ENCODE results near the gene DRAP1. TPM values are rescaled to one million over a fixed set of nuclear protein-coding genes. Genes with fewer than 3 reads are reported as not detected.

Gene DRAP1
- total and polyA plus RNA-seq, 9 of the 15 experiments (the other 6 are each of a cell fraction or from before 2014, with no cell fraction given), result 9.6 to 200 (median 92.9) TPM

DNA sequence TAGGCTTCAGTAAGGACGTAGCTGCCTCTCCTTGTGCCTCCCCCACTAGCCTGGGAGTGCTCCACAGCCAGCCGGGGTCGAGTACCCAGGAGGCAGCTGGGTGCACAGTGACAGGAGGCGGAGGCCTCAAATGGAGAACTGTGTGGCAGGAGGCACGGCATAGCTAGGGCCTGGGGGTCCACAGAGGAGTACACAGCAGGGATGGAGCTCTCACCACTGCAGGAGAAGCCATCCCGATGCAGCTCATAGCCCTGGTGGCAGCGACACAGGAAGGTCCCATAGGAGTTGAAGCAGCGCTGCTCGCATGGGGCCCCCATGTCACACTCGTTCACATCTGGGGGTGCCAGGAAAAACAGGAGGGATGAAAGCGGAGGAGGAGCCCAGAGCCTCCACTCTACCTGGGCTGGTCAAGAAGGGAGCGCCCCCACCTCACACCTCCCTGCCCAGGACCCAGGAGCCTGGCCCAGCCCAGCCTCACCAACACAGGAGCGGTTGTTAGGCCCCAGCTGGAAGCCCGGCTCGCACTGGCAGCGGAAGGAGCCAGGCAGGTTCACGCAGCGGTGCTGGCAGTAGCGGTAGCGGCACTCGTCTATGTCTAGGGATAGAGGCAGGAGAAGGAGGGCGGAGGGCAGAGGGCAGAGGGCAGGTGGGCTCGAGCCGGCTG lies 49.5 kb upstream of the DRAP1 start (continued):
- no peak for TF ChIP-seq FOXA1 (IDR thresholded peaks at IDR 0.05; ENCODE audit: borderline replicate concordance)
- no peak for TF ChIP-seq GABPB2 (CRISPR knock-in tag; conservative IDR thresholded peaks at IDR 0.05)
- TF ChIP-seq COPS2 (conservative IDR thresholded peaks at IDR 0.05), result no peak
- TF ChIP-seq, protein P1, sequence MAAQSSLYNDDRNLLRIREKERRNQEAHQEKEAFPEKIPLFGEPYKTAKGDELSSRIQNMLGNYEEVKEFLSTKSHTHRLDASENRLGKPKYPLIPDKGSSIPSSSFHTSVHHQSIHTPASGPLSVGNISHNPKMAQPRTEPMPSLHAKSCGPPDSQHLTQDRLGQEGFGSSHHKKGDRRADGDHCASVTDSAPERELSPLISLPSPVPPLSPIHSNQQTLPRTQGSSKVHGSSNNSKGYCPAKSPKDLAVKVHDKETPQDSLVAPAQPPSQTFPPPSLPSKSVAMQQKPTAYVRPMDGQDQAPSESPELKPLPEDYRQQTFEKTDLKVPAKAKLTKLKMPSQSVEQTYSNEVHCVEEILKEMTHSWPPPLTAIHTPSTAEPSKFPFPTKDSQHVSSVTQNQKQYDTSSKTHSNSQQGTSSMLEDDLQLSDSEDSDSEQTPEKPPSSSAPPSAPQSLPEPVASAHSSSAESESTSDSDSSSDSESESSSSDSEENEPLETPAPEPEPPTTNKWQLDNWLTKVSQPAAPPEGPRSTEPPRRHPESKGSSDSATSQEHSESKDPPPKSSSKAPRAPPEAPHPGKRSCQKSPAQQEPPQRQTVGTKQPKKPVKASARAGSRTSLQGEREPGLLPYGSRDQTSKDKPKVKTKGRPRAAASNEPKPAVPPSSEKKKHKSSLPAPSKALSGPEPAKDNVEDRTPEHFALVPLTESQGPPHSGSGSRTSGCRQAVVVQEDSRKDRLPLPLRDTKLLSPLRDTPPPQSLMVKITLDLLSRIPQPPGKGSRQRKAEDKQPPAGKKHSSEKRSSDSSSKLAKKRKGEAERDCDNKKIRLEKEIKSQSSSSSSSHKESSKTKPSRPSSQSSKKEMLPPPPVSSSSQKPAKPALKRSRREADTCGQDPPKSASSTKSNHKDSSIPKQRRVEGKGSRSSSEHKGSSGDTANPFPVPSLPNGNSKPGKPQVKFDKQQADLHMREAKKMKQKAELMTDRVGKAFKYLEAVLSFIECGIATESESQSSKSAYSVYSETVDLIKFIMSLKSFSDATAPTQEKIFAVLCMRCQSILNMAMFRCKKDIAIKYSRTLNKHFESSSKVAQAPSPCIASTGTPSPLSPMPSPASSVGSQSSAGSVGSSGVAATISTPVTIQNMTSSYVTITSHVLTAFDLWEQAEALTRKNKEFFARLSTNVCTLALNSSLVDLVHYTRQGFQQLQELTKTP (IDR thresholded peaks at IDR 0.05; ENCODE audit: low read depth in 1 of 2, partially characterized antibody in 2 of 2), result no peak
- TF ChIP-seq NR2F6 (CRISPR knock-in tag; IDR thresholded peaks at IDR 0.05), result no peak
- TF ChIP-seq, protein P2, sequence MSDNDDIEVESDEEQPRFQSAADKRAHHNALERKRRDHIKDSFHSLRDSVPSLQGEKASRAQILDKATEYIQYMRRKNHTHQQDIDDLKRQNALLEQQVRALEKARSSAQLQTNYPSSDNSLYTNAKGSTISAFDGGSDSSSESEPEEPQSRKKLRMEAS (CRISPR knock-in tag; IDR thresholded peaks at IDR 0.05), result no peak
- 0 out of 2 replicates have a peak, but pooled peaks have one; percentile 5 for TF ChIP-seq GABPB1 (CRISPR knock-in tag; IDR thresholded peaks at IDR 0.05)
- TF ChIP-seq BHLHE40 (IDR thresholded peaks at IDR 0.05; ENCODE audit: low read length), result no peak
- TF ChIP-seq ZNF584 (CRISPR knock-in tag; IDR thresholded peaks at IDR 0.05; ENCODE audit: low read depth), result no peak
- TF ChIP-seq GTF2F1 (IDR thresholded peaks at IDR 0.05; ENCODE audit: low read depth, low read length), result no peak
- TF ChIP-seq BRCA1 (IDR thresholded peaks at IDR 0.05), result no peak
- TF ChIP-seq BRCA1 (CRISPR knock-in tag; IDR thresholded peaks at IDR 0.05), result no peak
- TF ChIP-seq KLF13 (tag; IDR thresholded peaks at IDR 0.05; ENCODE audit: borderline replicate concordance, low read depth), result no peak
- TF ChIP-seq, protein P3, sequence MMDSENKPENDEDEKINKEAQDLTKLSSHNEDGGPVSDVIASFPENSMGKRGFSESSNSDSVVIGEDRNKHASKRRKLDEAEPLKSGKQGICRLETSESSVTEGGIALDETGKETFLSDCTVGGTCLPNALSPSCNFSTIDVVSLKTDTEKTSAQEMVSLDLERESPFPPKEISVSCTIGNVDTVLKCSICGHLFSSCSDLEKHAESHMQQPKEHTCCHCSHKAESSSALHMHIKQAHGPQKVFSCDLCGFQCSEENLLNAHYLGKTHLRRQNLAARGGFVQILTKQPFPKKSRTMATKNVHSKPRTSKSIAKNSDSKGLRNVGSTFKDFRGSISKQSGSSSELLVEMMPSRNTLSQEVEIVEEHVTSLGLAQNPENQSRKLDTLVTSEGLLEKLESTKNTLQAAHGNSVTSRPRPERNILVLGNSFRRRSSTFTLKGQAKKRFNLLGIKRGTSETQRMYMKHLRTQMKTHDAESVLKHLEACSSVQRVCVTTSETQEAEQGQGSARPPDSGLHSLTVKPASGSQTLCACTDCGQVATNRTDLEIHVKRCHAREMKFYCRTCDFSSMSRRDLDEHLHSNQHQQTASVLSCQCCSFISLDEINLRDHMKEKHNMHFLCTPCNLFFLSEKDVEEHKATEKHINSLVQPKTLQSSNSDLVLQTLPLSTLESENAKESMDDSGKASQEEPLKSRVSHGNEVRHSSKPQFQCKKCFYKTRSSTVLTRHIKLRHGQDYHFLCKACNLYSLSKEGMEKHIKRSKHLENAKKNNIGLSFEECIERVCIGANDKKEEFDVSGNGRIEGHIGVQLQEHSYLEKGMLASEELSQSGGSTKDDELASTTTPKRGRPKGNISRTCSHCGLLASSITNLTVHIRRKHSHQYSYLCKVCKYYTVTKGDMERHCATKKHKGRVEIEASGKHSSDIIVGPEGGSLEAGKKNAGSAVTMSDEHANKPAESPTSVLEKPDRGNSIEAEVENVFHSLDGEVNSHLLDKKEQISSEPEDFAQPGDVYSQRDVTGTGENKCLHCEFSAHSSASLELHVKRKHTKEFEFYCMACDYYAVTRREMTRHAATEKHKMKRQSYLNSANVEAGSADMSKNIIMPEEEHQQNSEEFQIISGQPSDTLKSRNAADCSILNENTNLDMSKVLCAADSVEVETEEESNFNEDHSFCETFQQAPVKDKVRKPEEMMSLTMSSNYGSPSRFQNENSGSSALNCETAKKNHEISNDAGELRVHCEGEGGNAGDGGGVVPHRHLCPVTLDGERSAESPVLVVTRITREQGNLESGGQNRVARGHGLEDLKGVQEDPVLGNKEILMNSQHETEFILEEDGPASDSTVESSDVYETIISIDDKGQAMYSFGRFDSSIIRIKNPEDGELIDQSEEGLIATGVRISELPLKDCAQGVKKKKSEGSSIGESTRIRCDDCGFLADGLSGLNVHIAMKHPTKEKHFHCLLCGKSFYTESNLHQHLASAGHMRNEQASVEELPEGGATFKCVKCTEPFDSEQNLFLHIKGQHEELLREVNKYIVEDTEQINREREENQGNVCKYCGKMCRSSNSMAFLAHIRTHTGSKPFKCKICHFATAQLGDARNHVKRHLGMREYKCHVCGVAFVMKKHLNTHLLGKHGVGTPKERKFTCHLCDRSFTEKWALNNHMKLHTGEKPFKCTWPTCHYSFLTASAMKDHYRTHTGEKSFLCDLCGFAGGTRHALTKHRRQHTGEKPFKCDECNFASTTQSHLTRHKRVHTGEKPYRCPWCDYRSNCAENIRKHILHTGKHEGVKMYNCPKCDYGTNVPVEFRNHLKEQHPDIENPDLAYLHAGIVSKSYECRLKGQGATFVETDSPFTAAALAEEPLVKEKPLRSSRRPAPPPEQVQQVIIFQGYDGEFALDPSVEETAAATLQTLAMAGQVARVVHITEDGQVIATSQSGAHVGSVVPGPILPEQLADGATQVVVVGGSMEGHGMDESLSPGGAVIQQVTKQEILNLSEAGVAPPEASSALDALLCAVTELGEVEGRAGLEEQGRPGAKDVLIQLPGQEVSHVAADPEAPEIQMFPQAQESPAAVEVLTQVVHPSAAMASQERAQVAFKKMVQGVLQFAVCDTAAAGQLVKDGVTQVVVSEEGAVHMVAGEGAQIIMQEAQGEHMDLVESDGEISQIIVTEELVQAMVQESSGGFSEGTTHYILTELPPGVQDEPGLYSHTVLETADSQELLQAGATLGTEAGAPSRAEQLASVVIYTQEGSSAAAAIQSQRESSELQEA (IDR thresholded peaks at IDR 0.05; ENCODE audit: low read depth), result no peak
- no peak for TF ChIP-seq XRCC4 (IDR thresholded peaks at IDR 0.05; ENCODE audit: extremely low read depth, insufficient read depth, insufficient read length)
- TF ChIP-seq SUPT5H (IDR thresholded peaks at IDR 0.05), result 0 out of 2 replicates have a peak, but pooled peaks have one; percentile 31
- no peak for TF ChIP-seq KAT7 (CRISPR knock-in tag; IDR thresholded peaks at IDR 0.05; ENCODE audit: borderline replicate concordance)
